ENCODE results near the gene ZNF143. TPM values are rescaled to one million over a fixed set of nuclear protein-coding genes. Genes with fewer than 3 reads are reported as not detected.

Gene ZNF143
- total RNA-seq, 4 donors from 2014 or later = 20.7 to 45.6 (median 28.4) TPM

DNA sequence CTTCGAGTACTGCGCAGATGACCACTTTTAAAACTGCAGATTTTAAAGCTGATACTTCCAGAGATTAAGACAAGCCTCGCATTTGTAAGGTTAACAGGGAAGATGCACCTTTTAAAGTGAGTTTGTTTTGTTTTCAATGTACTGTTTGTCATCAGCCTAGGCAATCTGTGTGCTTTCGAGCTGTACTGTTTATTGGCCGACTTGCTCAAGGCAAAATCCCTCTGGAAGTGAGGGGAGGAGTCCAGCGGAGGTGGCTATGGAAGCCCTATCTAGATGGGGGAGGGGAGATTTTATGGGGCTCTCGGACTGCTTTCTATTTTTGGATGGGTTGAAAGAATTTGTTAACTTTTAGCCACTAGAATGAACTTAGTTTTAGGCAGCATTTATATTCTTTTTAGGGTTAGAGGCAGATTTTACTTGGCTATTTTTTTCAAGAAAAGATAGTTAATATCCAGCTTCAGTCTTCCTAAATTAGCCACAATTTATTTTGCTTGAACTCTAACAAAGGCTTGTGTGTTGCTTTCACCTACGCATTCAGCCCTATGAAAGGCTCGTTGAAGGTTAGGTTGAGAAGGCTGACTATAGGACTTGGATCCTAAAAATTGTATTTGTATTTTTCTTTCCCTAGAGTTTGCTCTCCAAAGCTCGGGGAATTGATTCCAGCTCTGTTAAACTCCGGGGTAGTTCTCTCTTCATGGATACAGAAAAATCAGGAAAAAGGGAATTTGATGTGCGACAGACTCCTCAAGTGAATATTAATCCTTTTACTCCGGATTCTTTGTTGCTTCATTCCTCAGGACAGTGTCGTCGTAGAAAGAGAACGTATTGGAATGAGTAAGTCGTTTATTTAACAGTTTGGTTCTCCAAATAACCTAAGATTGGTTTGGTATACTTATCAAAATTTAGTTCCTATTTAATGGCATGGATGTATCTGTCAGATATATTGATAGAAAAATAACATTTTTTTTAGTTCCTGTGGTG is 114.7 kb downstream of the ZNF143 start:
- TF ChIP-seq, protein P1, sequence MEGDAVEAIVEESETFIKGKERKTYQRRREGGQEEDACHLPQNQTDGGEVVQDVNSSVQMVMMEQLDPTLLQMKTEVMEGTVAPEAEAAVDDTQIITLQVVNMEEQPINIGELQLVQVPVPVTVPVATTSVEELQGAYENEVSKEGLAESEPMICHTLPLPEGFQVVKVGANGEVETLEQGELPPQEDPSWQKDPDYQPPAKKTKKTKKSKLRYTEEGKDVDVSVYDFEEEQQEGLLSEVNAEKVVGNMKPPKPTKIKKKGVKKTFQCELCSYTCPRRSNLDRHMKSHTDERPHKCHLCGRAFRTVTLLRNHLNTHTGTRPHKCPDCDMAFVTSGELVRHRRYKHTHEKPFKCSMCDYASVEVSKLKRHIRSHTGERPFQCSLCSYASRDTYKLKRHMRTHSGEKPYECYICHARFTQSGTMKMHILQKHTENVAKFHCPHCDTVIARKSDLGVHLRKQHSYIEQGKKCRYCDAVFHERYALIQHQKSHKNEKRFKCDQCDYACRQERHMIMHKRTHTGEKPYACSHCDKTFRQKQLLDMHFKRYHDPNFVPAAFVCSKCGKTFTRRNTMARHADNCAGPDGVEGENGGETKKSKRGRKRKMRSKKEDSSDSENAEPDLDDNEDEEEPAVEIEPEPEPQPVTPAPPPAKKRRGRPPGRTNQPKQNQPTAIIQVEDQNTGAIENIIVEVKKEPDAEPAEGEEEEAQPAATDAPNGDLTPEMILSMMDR (IDR thresholded peaks at IDR 0.05) = no peak
- no peak for DNase-seq (ENCODE audit: low spot score)
- no peak for ATAC-seq (ENCODE audit: low FRiP score)

DNA sequence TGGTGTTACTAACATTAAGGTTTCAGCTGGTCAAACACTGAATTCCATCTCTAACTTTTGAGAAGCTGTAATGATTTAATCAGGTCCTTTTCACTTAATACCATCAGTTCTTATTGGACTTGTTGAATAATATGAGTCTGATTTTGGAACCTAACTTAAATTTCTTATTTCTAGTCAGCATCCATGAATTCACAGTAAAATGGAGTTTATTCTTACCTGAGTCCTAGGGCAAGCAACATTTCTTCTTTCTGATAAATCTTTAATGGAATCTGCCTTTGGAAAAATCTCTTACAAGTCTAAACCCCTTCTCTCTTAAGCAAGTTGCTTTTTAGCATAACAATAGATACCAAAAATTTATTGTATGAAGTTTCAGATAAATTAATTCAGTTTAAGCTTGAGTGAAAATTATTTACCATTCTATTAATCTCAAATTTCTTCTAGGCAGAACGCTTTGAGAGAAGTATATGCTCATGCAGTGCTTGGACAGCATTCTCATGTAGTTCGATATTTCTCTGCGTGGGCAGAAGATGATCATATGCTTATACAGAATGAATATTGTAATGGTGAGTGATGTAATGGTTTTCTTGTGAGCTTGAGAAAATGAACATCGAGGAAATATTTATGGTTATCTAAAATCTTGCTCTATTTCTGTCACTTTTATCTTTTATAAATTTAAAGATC is 116.0 kb downstream of the ZNF143 start:
- ATAC-seq (ENCODE audit: low FRiP score) = no peak
- DNase-seq (ENCODE audit: low spot score) = no peak
- TF ChIP-seq, protein P1 (IDR thresholded peaks at IDR 0.05) = no peak

DNA sequence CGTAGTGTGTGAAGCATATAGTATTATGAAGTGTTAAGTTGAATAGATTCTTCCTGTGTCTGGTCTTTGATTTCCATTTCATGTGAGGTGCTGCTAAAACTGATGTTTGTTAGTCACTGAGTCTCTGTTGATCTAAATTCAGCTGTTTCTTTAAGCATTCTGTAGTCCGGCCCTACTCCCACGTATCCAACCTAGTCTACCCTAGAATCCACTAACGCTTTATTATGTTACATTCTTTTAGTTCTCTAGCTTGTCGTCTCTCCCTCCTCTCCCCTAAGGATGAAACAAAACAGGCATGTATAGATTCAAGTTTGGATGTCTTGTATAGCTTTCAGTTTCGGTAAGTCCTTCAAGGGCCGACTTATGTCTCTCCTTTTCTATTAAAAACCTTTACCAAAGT is 116.7 kb downstream of the ZNF143 start:
- DNase-seq (ENCODE audit: low spot score) (no peak), ATAC-seq (ENCODE audit: low FRiP score) (no peak)
- TF ChIP-seq, protein P1 (IDR thresholded peaks at IDR 0.05) = no peak

Small RNA genes within 50 kb of the gene (small RNA-seq; reads per million reads assigned to genes)
- not detected for gene RF01210
- gene SNORA23 = 60.1 reads per million, percentile 96 among the genes with 10 or more reads in this experiment

Other genes starting within 250 kb of the ZNF143 start
- gene DENND5A, start 195.7 kb upstream of the ZNF143 start, total RNA-seq = 100 to 1,000 TPM; 113 to 163 (median 121) TPM
- 10 to 100 TPM; 21.6 to 28.1 (median 22.7) TPM for gene TMEM41B, start 146.4 kb upstream of the ZNF143 start, total RNA-seq
- 100 to 1,000 TPM; 101 to 205 (median 110) TPM for gene IPO7, start 76.4 kb upstream of the ZNF143 start, total RNA-seq
- gene WEE1, start 112.7 kb downstream of the ZNF143 start, total RNA-seq = 10 to 100 TPM; 17.7 to 43.0 (median 26.3) TPM
- gene SWAP70, start 203.1 kb downstream of the ZNF143 start, total RNA-seq = 10 to 100 TPM; 35.6 to 81.7 (median 61.0) TPM

Data from omental fat pad (tissue), 4 donors.